MV-4-11 (cell line): ENCODE results near the gene SLC44A1.
"Not testable (repeated sequence)": the region's sequence is repeated elsewhere in the genome, so short reads cannot be mapped to it uniquely, and the experiment has no call there.

Source experiments
- DNase-seq: peaks from one replicate; lab custom pipeline; 2025; lab: John Stamatoyannopoulos, UW

The SLC44A1 gene

GRCh38 chr9:105242557-105242956, 1.9 kb upstream of the SLC44A1 start:
- DNase-seq: no peak

- DNase-seq: peak; percentile 29
Observed at GRCh38 chr9:105243015-105243686, 1.3 kb upstream of the SLC44A1 start.

DNA sequence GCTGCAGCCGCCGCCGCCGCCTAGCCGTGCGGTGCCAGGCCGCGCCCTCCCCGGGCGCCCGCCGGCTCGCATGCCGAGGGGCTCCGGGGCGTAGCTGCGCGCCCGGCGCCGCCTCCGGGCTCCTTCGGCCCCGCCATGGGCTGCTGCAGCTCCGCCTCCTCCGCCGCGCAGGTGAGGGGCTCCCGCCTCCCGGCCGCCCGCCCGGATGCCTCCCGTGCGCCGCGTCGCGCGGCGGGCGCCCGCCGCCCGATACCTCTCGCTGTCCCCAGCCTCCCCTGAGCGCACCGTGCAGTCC, 230 bp downstream of the SLC44A1 start:
- no peak for DNase-seq

GRCh38 chr9:105245029-105245890, 809 bp downstream of the SLC44A1 start:
- peak; percentile 53 for DNase-seq

DNA sequence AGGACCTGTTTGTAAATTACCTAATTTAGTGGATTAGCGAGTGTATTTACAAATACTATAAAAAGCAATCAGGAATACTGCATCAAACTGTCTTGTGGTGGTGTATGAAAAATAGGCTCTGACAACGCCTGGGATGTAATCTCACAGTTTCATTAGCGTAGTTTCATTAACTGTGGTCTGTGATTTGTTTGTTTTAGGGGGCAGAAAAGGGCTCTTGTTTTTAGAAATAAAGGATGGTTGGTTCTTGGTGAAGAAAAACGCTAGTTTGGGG, 1.4 kb downstream of the SLC44A1 start:
- DNase-seq: no peak

DNA sequence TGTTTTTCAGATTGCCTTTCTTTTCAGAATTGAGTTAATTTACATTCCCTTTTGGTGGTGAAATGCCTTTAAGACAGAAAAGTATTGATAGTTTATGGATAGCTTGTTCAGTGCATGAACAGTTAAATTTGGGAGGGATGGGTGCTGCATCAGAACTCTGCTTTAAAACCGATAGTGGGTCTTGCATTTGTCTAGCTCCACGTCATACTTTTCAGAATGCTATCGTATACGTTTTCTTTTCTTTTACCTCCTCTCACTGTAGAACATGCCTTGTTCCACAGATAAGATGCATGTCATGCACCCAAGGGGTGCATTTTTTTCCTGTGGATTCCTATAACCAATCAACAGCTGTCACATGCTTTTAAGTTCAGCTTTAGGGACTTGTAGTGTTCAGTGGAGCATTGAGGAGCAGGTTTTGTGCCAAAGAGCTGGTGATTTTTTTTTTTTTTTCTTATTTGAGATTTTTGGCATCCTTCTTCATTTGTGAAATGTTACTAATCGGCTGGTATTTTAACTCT, 2.3 kb downstream of the SLC44A1 start:
- DNase-seq: peak; percentile 47

DNA sequence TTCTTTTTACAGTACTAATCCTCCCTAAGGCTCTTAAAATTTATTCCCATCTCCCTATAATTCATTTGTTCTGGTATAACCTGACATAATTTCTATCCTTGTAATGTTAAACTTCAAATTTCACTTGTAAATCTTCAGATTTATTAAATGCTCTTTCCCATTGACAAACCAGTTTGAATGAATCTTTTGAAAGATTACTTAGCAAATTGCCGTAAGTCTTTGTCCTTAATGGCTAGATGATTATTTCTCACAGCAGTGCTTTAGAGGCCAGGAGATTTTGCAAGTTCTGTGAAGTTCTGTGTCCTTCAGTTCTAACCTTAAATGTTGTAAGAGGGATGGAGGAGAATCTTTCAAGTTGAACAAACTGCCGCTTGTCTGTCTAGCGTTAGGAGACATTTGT, 4.2 kb downstream of the SLC44A1 start:
- peak; percentile 44 for DNase-seq

- DNase-seq: no peak
Observed at GRCh38 chr9:105251133-105251532, 6.7 kb downstream of the SLC44A1 start.

- no peak for DNase-seq
Observed at GRCh38 chr9:105251733-105252404, 7.4 kb downstream of the SLC44A1 start.

DNA sequence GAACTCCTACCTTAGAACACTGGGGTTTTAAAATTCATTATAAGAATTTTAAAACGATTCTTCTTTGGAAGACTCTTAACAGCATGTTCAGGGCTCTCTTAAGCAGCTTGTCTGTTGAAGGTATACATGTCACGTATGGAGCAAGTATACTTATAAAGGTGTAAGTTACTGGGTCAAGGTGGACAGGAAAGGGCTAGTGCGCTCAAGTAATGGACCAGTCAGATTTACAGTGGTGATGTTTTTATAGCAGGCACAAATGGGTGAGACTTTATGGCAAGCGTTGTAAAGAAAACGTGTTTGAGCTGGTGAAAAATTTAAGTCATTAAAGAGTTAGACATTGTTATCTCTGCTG, 7.9 kb downstream of the SLC44A1 start:
- DNase-seq: no peak

GRCh38 chr9:105254226-105254625, 9.8 kb downstream of the SLC44A1 start:
- no peak for DNase-seq

DNA sequence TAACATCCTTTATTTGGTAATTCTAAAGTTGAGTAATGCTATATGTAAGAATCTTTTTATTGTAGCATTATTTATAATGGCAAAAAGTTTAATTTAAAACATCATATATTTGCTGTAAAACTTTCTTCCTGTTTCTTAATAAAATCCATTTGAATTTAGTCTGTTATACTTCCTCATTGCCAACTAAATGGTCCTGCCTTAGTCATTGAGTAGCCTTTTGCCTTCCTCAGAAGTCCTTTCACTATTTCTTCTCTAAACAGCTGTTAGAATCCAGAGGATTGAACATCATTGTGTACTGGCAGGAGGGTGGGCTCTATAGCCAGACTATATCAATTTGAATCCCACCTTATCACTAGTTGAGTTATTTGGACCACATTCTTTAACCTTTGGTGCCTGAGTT, 11.0 kb downstream of the SLC44A1 start:
- DNase-seq: peak; percentile 57

DNA sequence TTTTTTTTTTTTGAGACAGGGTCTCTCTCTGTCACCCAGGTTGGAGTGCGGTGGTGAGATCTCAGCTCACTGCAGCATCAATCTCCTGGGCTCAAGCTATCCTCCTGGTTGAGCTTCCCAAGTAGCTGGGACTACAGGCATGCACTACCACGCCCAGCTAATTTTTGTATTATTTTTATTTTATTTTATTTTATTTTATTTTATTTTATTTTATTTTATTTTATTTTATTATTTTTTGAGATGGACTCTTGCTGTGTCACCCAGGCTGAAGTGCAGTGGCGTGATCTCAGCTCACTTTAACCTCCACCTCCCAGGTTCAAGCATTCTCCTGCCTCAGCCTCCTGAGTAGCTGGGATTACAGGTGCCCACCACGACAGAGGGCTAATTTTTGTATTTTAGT, 12.1 kb downstream of the SLC44A1 start:
- not testable (repeated sequence) for DNase-seq

DNA sequence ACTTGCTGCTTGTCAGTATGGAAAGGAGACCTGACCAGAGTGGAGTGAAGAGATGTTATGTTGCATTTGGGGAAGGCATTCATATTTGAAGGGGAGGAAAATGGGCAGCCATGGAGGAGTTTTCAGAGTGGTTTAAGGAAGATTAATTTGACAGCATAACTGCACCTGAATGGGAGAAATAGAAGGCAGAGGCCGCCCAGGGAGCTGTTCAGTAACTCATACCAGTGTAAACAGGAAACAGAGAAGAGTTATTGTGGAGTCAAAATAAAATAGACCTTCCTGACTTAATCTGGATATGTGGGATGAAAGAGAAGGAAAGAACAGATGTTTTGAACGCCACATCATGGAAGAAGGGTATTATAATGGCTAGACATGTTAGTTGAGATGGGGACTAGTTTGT, 13.4 kb downstream of the SLC44A1 start:
- DNase-seq: no peak

DNA sequence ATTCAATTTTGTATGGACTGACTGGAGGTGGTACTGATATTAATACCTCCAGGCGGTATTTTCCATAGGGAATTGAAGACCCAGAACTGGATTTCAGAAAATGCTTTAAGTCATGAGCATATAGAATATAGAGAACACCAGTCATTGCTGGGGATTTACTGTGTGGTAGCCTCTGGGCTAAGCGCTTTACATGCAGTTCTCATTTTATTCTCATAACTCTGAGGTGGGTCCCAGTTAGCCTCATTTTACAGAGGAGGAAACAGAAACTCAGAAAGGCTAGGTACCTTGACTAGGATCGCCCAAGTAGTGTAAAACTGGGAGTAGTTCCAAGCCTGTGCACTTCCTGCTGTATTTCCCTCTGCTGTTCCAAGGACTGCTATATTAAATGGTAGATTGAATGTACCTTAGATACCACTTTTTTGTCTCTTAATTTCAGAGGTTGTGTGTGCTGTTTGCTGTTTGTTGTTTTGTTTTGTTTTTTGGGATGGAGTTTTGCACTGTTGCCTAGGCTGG, 13.8 kb downstream of the SLC44A1 start:
- no peak for DNase-seq

- DNase-seq: no peak
Observed at GRCh38 chr9:105259274-105259673, 14.8 kb downstream of the SLC44A1 start.

- no peak for DNase-seq
Observed at GRCh38 chr9:105259731-105260612, 15.5 kb downstream of the SLC44A1 start.

GRCh38 chr9:105262497-105262896, 18.0 kb downstream of the SLC44A1 start:
- no peak for DNase-seq

- peak; percentile 56 for DNase-seq
Observed at GRCh38 chr9:105264380-105264779, 19.9 kb downstream of the SLC44A1 start.

GRCh38 chr9:105268254-105268653, 23.8 kb downstream of the SLC44A1 start:
- DNase-seq: not testable (repeated sequence)

- no peak for DNase-seq
Observed at GRCh38 chr9:105269593-105269992, 25.1 kb downstream of the SLC44A1 start.

GRCh38 chr9:105270711-105271110, 26.3 kb downstream of the SLC44A1 start:
- no peak for DNase-seq
